Measurements from ENCODE around the gene PSMD14.
"Not testable (repeated sequence)": the region's sequence is repeated elsewhere in the genome, so short reads cannot be mapped to it uniquely, and the experiment has no call there.

PSMD14 gene

GRCh38 chr2:161308178-161308955 is at the start of gene PSMD14:
PSMD14 (plus strand) TSS chr2:161308425; CDS start chr2:161318826, 10,401 bp downstream.
- peak; percentile 80 to 81 for DNase-seq

- no peak for DNase-seq
These were observed 42.4 kb upstream of the PSMD14 start for GRCh38 chr2:161265874-161266273.

- DNase-seq, result no peak
These were observed 39.1 kb upstream of the PSMD14 start for GRCh38 chr2:161269111-161269510.

GRCh38 chr2:161273038-161273760 is 35.0 kb upstream of the PSMD14 start:
- DNase-seq, result peak in 1 of 2 donors; percentile 38

- DNase-seq, result not testable (repeated sequence)
These were observed 29.5 kb upstream of the PSMD14 start for GRCh38 chr2:161278564-161279229.

GRCh38 chr2:161279230-161279815 is 28.9 kb upstream of the PSMD14 start:
- DNase-seq, result not testable (repeated sequence)

- DNase-seq, result peak in 1 of 2 donors; percentile 11
These were observed 27.3 kb upstream of the PSMD14 start for GRCh38 chr2:161280906-161281323.

GRCh38 chr2:161281615-161282310 is 26.5 kb upstream of the PSMD14 start:
- DNase-seq, result not testable (repeated sequence)

- not testable (repeated sequence) for DNase-seq
These were observed 25.9 kb upstream of the PSMD14 start for GRCh38 chr2:161282311-161282644.

GRCh38 chr2:161283926-161284325 is 24.3 kb upstream of the PSMD14 start:
- no peak for DNase-seq

- DNase-seq, result no peak
These were observed 4.6 kb upstream of the PSMD14 start for GRCh38 chr2:161303535-161304050.

GRCh38 chr2:161306919-161307318 is 1.3 kb upstream of the PSMD14 start:
- DNase-seq, result no peak

GRCh38 chr2:161307676-161308075 is 549 bp upstream of the PSMD14 start:
- DNase-seq, result no peak

- DNase-seq, result no peak
These were observed 4.8 kb downstream of the PSMD14 start for GRCh38 chr2:161312996-161313395.

- DNase-seq, result no peak
These were observed 7.2 kb downstream of the PSMD14 start for GRCh38 chr2:161315380-161315779.

- no peak for DNase-seq
These were observed 8.5 kb downstream of the PSMD14 start for GRCh38 chr2:161316701-161317100.

GRCh38 chr2:161321944-161322648 is 13.9 kb downstream of the PSMD14 start:
- DNase-seq, result no peak

- no peak for DNase-seq
These were observed 16.7 kb downstream of the PSMD14 start for GRCh38 chr2:161324876-161325275.

GRCh38 chr2:161327582-161327981 is 19.4 kb downstream of the PSMD14 start:
- DNase-seq, result no peak

GRCh38 chr2:161332371-161332967 is 24.2 kb downstream of the PSMD14 start:
- no peak for DNase-seq

- DNase-seq, result no peak
These were observed 27.4 kb downstream of the PSMD14 start for GRCh38 chr2:161335626-161336025.

Data from stimulated activated CD4-positive, alpha-beta T cell treated with anti-CD3 and anti-CD28 coated beads, Interleukin-2, amount 100 ng/mL, for 48 hours (primary cell).